Heart left ventricle (tissue), 16 donors: ENCODE results near the gene TEKTIP1. TPM values are rescaled to one million over a fixed set of nuclear protein-coding genes. Genes with fewer than 3 reads are reported as not detected.

ENCODE experiments used
- ATAC-seq, 4 donors: fragments of 200-7000 bp; cut with Tn5 transposase; one replicate each; pipeline ENCODE4 v1.9.1; 2020 to 2022; ENCODE audit warnings: moderate library complexity in 4 of 4, mild to moderate bottlenecking in 3 of 4, moderate number of reproducible peaks in 1 of 4
- DNase-seq, 5 donors: peaks; one replicate each; pipeline ENCODE4 v3.0.0-alpha.2; 2020
- H3K27ac ChIP-seq, 12 donors: fragments of 200-600 bp; sonication (generic) in 4 of 12; one replicate each; pipeline versions ENCODE4 v1.5.0 to v1.8.0; 2016 to 2022; ENCODE audit warnings: mild to moderate bottlenecking in 2 of 12
- H3K27me3 ChIP-seq, 9 donors: fragments of 200-600 bp; sonication (generic) in 2 of 9; one replicate each; pipeline versions ENCODE4 v1.5.1 to v1.8.0; 2016 to 2022; ENCODE audit warnings: mild to moderate bottlenecking in 3 of 9
- H3K36me3 ChIP-seq, 9 donors: fragments of 200-600 bp; sonication (generic) in 2 of 9; one replicate each; pipeline versions ENCODE4 v1.5.0 to v1.8.0; 2018 to 2022; ENCODE audit warnings: mild to moderate bottlenecking in 2 of 9
- H3K4me1 ChIP-seq, 12 donors: fragments of 200-600 bp; sonication (generic) in 4 of 12; one replicate each; pipeline versions ENCODE4 v1.5.0 to v1.8.0; 2016 to 2022; ENCODE audit warnings: mild to moderate bottlenecking in 3 of 12
- H3K4me3 ChIP-seq, 12 donors: fragments of 200-600 bp; sonication (generic) in 4 of 12; one replicate each; pipeline versions ENCODE4 v1.5.0 to v1.8.0; 2017 to 2022; ENCODE audit warnings: mild to moderate bottlenecking in 9 of 12, moderate library complexity in 4 of 12
- H3K9me3 ChIP-seq, 12 donors: fragments of 200-600 bp; sonication (generic) in 4 of 12; one replicate each; pipeline versions ENCODE4 v1.5.0 to v1.8.0; 2016 to 2022; ENCODE audit warnings: mild to moderate bottlenecking in 1 of 12
- POLR2A ChIP-seq, 2 donors: fragments of 450-650 bp; IDR thresholded peaks; one replicate each; pipeline ENCODE4 v1.6.1; 2017; ENCODE audit warnings: antibody characterized with exemption in 2 of 2, mild to moderate bottlenecking in 2 of 2, moderate library complexity in 2 of 2
- WGBS, 4 donors: extraction: QIAGEN DNeasy Blood & Tissue Kit in 2 of 4; methylation state at CpG; one replicate each; pipeline versions ENCODE4 v1.1.5 to v1.1.7; 2013 to 2018; 5-methylcytosine and 5-hydroxymethylcytosine counted together
- intact Hi-C, 10 donors: fragments of 100-400 bp; cut with DNase I; formaldehyde crosslinking; loops; one replicate each; pipeline versions ENCODE4 v1.11.1 to v1.14.2; 2022
- long read RNA-seq, 3 donors: library from polyadenylated mRNA; unstranded; transcript quantifications; one replicate each; pipeline ENCODE4 v2.0.0, GENCODE V29; 2020 to 2021
- polyA plus RNA-seq, 2 donors: library from polyadenylated mRNA; stranded (reverse); fragments of 200-250 nt; gene quantifications; one replicate each; pipeline ENCODE4 v1.2.3, GENCODE V29; 2013
- total RNA-seq, 9 donors: library from RNA; depleted of rRNA in 2 of 9; stranded (reverse); fragments of >200 nt in 2 of 9; fragmentation: NEBNext Ultra II Directional in 3 of 9; extraction: Animal tissue kit (Norgen Biotek cat#: 25700) in 3 of 9; gene quantifications; one replicate each; pipeline versions ENCODE4 v1.1.0 to v1.2.4, GENCODE V29; 2016 to 2023
- TF ChIP-seq, protein P1 (sequence below), 12 donors: fragments of 200-600 bp; sonication (generic) in 4 of 12; IDR thresholded peaks; one replicate each; pipeline versions ENCODE4 v1.5.0 to v1.8.0; 2018 to 2022; ENCODE audit warnings: antibody characterized with exemption in 12 of 12, mild to moderate bottlenecking in 5 of 12
- donor health status: ischemic (EF 13 %, LVEDD 7.1; RV severe dilation, severe dysfunction).
- donor health status: healthy with polysubstance abuse.
- donor health status: DM: no; HTN: yes; CAD: no.
- donor health status: DM: no; HTN: no; CAD: no.
- donor health status: ischemic (EF 25% LVEDD 6.9; RV normal size, moderate dysfunction).
- donor health status: ischemic (EF 25% LVEDD 5.7; RV mildly dilated, moderate dysfunction).
- donor health status: healthy.
- donor health status: DM: yes; HTN: yes; CAD: no.
- donor health status: ischemic (EF 35%, LVEDD 5.7; RV mildly dilated, moderate dysfunction).
- donor health status: nonischemic (EF 11% LVEDD 7.7; RV severe dilation, severe dysfunction).
- donor health status: DM: yes; HTN: yes; CAD: no.
- donor health status: PGD.
- donor health status: ischemic (EF 29% LVEDD 5.4; RV normal size, mild dysfunction).
- donor health status: nonischemic (EF 23%, LVEDD 6.1; RV moderate dilation, normal function).

The TEKTIP1 gene
- total RNA-seq (1 to 10 TPM in 3 of 9 donors, under 1 TPM in 3, not detected in 3; 0.63 to 1.8 (median 0.93) TPM), polyA plus RNA-seq (not detected)
- long read RNA-seq, donor 1, partial matches to known transcripts, result 0 of 2 reads
- long read RNA-seq, donor 1, other reads (novel, unspliced or antisense), result 2 of 2 reads
- long read RNA-seq, donor 2, result 0 reads
- long read RNA-seq, donor 3, result 0 reads

GRCh38 chr19:3538965-3539755 is at the start of gene TEKTIP1:
Gene TEKTIP1 (plus strand): TSS chr19:3539174. CDS start chr19:3539178, 4 bp downstream.
- Histone ChIP-seq H3K36me3 (peaks cover 0 to 39% (median 23%) of the 10 kb centered on the region in 9 donors), H3K27ac (peak within 1 kb of the TSS in 1 of 12 donors; percentile 24), H3K4me1 (peaks cover 0 to 15% (median 0%) of the 10 kb centered on the region in 12 donors), H3K4me3 (no peak within 1 kb of the TSS), H3K9me3 (no peaks in the 10 kb centered on the region), H3K27me3 (no peaks in the 10 kb centered on the region)
- intact Hi-C loops, result no loop called here
- DNase-seq, result peak in 1 of 5 donors; percentile 25
- TF ChIP-seq, protein P1, sequence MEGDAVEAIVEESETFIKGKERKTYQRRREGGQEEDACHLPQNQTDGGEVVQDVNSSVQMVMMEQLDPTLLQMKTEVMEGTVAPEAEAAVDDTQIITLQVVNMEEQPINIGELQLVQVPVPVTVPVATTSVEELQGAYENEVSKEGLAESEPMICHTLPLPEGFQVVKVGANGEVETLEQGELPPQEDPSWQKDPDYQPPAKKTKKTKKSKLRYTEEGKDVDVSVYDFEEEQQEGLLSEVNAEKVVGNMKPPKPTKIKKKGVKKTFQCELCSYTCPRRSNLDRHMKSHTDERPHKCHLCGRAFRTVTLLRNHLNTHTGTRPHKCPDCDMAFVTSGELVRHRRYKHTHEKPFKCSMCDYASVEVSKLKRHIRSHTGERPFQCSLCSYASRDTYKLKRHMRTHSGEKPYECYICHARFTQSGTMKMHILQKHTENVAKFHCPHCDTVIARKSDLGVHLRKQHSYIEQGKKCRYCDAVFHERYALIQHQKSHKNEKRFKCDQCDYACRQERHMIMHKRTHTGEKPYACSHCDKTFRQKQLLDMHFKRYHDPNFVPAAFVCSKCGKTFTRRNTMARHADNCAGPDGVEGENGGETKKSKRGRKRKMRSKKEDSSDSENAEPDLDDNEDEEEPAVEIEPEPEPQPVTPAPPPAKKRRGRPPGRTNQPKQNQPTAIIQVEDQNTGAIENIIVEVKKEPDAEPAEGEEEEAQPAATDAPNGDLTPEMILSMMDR (IDR thresholded peaks at IDR 0.05), result no peak
- TF ChIP-seq POLR2A (IDR thresholded peaks at IDR 0.05), result no peak
- 61 to 80% (median 66%) methylated on average over 18 to 28 of the region's 28 CpGs for WGBS, 4 donors
- ATAC-seq, result peak in 1 of 4 donors; percentile 1

GRCh38 chr19:3491396-3492119 is 47.4 kb upstream of the TEKTIP1 start:
- ATAC-seq (no peak), DNase-seq (no peak)
- 95 to 96% (median 95%) methylated on average over 27 to 55 of the region's 55 CpGs for WGBS, 4 donors
- intact Hi-C loops, result no loop called here
- no peaks in the 10 kb centered on the region for H3K4me1 ChIP-seq
- no peak overlapping the region for H3K4me3 ChIP-seq
- H3K36me3 ChIP-seq, result peaks cover 0 to 54% (median 48%) of the 10 kb centered on the region in 9 donors
- H3K27ac ChIP-seq, result no peak overlapping the region
- no peak for TF ChIP-seq POLR2A (IDR thresholded peaks at IDR 0.05)
- TF ChIP-seq, protein P1 (IDR thresholded peaks at IDR 0.05), result no peak
- no peaks in the 10 kb centered on the region for H3K27me3 ChIP-seq
- H3K9me3 ChIP-seq, result no peaks in the 10 kb centered on the region

DNA sequence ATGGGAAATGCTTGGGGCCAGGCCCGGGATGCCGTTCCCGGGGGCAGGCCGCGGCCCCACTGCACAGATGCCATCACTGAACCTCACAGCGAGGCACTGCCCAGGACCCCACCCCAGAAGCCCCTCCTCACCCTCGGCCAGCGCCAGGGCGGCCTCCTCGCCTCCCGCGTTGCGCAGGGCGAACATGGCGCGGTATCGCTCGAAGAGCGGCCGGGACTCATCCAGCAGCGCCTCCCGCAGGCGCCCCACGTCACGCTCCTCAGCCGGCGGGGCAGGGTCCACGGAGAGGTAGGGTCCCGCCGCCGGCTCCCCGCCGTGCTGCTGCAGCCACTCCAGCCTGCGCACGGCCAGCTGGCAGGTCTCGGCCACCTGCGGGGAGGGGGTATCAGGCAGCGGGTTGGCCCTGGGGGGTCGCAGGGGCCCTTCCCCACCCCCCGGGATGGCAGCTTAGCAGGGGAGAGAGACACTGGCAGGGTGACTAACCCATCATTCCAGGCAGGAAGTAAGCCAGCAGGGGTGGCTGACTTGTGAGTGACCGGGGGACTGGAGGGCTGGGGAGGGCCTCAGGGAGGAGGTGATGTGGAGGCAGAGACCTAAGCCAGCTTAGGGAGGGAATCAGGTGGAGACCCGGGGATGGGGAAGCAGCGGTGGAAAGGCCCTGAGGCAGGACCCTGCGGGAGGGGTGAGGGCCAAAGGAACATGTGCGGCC is 46.7 kb upstream of the TEKTIP1 start:
- no peak overlapping the region for H3K27ac ChIP-seq
- TF ChIP-seq POLR2A (IDR thresholded peaks at IDR 0.05), result no peak
- TF ChIP-seq, protein P1 (IDR thresholded peaks at IDR 0.05), result no peak
- H3K36me3 ChIP-seq, result peaks cover 0 to 56% (median 49%) of the 10 kb centered on the region in 9 donors
- no peak overlapping the region for H3K4me3 ChIP-seq
- H3K9me3 ChIP-seq, result no peaks in the 10 kb centered on the region
- no peaks in the 10 kb centered on the region for H3K27me3 ChIP-seq
- WGBS, 4 donors, result 90 to 95% (median 93%) methylated on average over 12 to 45 of the region's 45 CpGs
- intact Hi-C loops, result no loop called here
- DNase-seq (no peak), ATAC-seq (no peak)
- no peaks in the 10 kb centered on the region for H3K4me1 ChIP-seq
